Panc1 (cell line): ENCODE measurements around the gene SBK1.

Experiments
- CTCF ChIP-seq: fragments of 450-650 bp; IDR thresholded peaks from 2 replicates; pipeline ENCODE4 v1.5.1; 2017; ENCODE audit warnings: mild to moderate bottlenecking
- POLR2AphosphoS5 ChIP-seq: IDR thresholded peaks from 2 replicates; pipeline ENCODE4 v1.6.1; 2012; ENCODE audit warnings: mild to moderate bottlenecking, low read depth, low read length, moderate library complexity
- REST ChIP-seq, 2 experiments: IDR thresholded peaks; 2 replicates each; pipeline ENCODE4 v1.6.1; 2011 to 2012; ENCODE audit warnings: low read depth in 2 of 2, control low read depth in 1 of 2, low read length in 1 of 2, mild to moderate bottlenecking in 1 of 2, moderate library complexity in 1 of 2; ENCODE audit not compliant: insufficient read depth in 1 of 2
- SIN3A ChIP-seq: IDR thresholded peaks from 2 replicates; pipeline ENCODE4 v1.6.1; 2012; ENCODE audit warnings: low read depth, mild to moderate bottlenecking, low read length, moderate library complexity, borderline replicate concordance; ENCODE audit not compliant: insufficient read depth
- TCF7L2 ChIP-seq: IDR thresholded peaks from 2 replicates; pipeline ENCODE4 v1.6.1; 2011; ENCODE audit warnings: mild to moderate bottlenecking, low read depth, low read length, inconsistent platforms

GRCh38 chr16:28260193-28260592 is 32.1 kb upstream of the SBK1 start:
- TF ChIP-seq POLR2AphosphoS5 (no peak), CTCF (no peak), SIN3A (no peak), TCF7L2 (no peak), REST (IDR thresholded peaks at IDR 0.05; ENCODE audit: insufficient read depth in 1 of 2, low read depth in 2 of 2, low read length in 1 of 2) (no peak)
